Central memory CD4-positive, alpha-beta T cell (primary cell): ENCODE results near the gene SOX2.
"Not testable (repeated sequence)": the region's sequence is repeated elsewhere in the genome, so short reads cannot be mapped to it uniquely, and the experiment has no call there.

Experiments used
- DNase-seq: peaks from one replicate; pipeline ENCODE4 v3.0.0; 2022

The SOX2 gene

DNA sequence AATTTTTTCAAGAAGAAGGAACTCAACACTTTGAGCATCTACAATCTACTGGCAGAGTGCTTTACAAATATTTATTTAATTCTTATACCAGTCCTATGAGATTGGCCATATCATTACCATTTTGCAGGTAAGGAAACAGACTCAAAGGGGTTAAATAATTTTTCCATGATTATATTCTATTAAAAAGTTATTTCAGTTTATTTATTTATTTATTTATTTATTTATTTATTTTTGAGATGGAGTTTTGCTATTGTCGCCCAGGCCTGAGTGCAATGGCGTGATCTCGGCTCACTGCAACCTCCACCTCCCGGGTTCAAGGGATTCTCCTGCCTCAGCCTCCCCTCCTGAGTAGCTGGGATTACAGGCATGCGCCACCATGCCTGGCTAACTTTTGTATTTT, 52.3 kb downstream of the SOX2 start:
- not testable (repeated sequence) for DNase-seq
